Measurements from ENCODE around the gene C6orf136. TPM values are rescaled to one million over a fixed set of nuclear protein-coding genes. Genes with fewer than 3 reads are reported as not detected.
"Not testable (repeated sequence)": the region's sequence is repeated elsewhere in the genome, so short reads cannot be mapped to it uniquely, and the experiment has no call there.

C6orf136 gene, protein sequence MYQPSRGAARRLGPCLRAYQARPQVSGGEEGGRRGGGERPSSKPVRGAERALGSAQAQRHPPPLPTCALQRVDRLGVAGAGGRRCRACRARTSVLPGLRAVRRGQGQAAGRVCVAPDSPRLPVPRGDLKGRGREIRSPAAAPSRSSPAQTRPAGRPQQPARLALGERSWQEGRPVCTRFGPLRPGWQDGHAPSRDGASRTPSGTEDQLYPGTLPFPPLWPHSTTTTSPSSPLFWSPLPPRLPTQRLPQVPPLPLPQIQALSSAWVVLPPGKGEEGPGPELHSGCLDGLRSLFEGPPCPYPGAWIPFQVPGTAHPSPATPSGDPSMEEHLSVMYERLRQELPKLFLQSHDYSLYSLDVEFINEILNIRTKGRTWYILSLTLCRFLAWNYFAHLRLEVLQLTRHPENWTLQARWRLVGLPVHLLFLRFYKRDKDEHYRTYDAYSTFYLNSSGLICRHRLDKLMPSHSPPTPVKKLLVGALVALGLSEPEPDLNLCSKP
- total RNA-seq (2014; rRNA removed; shearing (Covaris generic); ENCODE audit: low replicate concordance) = 1.9 and 3.2 TPM in 2 replicates

DNA sequence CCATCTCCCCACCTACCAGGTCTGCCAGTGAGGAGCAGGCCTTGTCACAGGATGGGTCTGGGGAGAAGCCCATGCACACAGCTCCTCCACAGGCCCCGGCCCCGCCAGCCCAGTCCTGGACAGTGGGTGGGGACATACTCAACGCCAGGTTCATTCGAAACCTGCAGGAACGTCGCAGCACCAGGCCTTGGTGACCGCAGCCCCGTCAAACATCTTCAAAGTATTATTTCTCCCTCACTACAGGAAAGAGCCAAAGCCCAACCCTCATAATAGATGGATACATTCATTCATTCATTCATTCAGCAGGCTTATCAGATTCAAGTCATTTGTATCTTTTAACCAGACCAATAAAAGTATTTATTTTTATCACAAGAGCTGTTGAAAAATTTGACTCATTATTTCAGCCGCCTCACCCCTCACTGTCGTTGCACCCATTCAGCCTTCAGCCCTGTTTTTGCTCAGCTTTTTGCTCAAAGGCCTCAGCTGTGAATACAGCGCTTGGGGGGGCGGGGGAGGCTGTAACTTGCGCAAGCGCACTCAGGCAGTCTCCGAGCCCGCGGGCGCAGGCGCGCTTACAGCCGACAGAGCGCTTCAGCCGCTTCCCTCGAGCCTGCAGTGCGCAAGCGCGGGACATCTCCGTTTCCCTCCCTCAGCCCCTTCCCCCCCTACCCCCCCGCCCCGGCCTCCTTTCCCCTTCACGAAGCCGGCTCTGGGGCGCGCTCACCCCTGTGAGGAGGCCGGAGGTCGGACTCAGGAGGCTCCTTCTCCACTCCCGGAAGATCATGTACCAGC lies at the start of gene C6orf136:
TSS of gene C6orf136 (plus strand) at position 684 of the 792 bp plus-strand sequence. CDS start at position 783, 99 bp downstream.
- Histone ChIP-seq H3K9me3 (no peaks in the 10 kb centered on the region), H3K27me3 (no peaks in the 10 kb centered on the region), H3K36me3 (peaks cover 7% of the 10 kb centered on the region), H3K4me3 (peak within 1 kb of the TSS; percentile 82)
- DNase-seq = peak; percentile 84

DNA sequence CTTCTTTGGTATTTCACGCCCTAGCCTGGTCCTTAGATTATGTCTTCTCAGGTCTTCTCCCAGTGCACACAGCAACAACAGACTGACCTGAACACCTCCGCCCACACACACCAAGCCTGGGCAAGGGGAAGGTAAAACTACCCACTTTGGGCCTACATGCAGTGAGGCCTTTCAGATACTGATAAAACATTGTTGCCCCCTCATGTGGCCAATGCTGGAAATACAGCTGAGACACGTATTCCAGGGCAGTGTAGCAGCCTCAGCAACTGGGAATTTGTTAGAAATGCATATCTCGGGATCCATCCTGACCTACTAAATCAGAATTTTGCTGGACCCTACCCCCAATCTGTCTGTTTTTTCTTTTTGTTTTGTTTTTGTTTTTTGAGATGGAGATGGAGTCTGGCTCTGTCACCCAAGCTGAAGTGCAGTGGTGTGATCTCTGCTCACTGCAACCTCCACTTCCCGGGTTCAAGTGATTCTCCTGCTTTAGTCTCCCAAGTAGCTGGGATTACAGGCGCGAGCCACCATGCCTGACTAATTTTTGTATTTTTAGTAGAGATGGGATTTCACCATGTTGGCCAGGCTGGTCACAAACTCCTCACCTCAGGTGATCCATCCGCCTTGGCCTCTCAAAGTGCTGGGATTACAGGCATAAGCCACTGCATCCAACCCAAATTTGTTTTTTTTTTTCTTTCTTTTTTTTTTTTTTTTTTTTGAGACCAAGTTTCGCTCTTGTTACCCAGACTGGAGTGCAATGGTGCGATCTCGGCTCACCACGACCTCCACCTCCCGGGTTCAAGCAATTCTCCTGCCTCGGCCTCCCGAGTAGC lies 49.4 kb upstream of the C6orf136 start:
- H3K9me3 ChIP-seq, H3K4me3 ChIP-seq, H3K27me3 ChIP-seq: not testable (repeated sequence)
- peaks cover 22% of the 10 kb centered on the region for H3K36me3 ChIP-seq
- DNase-seq = peak; percentile 61

DNA sequence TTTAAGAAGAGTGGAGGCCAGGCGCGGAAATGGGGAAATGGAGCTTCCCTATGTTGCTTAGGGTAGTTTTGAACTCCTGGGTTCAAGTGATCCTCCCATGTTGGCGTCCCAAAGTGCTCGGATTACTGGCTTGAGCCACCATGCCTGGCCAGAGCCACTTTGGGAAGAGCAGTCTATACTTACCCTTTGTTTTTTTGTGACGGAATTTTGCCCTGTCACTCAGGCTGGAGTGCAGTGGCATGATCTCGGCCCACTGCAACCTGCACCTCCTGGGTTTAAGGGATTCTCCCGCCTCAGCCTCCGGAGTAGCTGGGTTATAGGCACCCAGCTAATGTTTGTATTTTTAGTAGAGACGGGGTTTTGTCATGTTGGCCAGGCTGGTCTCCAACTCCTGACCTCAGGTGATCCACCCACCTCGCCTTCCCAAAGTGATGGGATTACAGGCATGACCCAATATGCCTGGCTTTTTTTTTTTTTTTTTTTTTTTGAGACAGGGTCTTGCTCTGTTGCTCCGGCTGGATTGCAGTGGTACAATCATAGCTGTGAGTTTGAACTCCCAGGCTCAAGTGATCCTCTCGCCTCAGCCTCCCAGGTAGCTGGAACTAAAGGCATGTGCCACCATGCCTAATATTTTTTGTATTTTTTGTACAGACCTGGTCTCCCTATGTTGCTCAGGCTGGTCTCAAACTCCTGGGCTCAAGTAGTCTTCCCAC lies 47.9 kb upstream of the C6orf136 start:
- DNase-seq = no peak
- H3K36me3 ChIP-seq = peaks cover 35% of the 10 kb centered on the region
- H3K9me3 ChIP-seq = no peaks in the 10 kb centered on the region
- no peak overlapping the region for H3K4me3 ChIP-seq
- no peaks in the 10 kb centered on the region for H3K27me3 ChIP-seq

DNA sequence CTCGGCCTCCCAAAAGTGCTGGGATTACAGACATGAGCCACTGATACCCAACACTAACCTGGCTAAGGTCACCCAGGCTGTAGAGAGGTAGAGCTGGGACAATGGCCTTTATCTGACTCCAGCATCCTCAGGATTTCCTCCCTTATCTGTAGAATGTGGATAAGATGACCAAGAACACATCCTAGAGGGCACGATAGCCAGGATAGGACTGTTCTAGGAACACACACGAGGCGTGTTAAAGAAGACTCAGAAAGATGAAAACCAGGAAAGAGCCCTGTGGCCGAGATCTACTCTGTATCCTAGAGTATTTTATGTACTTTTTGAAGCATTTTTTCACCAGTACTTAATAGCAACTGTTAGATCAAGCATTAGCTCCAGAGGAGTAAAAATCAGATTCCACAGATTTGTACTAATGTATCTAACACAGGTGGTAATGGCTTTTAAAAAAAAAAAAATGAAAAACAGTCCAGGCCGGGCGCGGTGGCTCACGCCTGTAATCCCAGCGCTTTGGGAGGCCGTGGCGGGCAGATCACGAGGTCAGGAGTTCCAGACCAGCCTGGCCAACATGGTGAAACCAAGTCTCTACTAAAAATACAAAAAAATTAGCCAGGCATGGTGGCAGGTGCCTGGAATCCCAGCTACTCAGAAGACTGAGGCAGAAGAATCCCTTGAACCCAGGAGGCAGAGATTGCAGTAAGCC lies 47.2 kb upstream of the C6orf136 start:
- no peaks in the 10 kb centered on the region for H3K9me3 ChIP-seq
- H3K27me3 ChIP-seq = no peaks in the 10 kb centered on the region
- H3K36me3 ChIP-seq = peaks cover 39% of the 10 kb centered on the region
- no peak overlapping the region for H3K4me3 ChIP-seq
- no peak for DNase-seq

DNA sequence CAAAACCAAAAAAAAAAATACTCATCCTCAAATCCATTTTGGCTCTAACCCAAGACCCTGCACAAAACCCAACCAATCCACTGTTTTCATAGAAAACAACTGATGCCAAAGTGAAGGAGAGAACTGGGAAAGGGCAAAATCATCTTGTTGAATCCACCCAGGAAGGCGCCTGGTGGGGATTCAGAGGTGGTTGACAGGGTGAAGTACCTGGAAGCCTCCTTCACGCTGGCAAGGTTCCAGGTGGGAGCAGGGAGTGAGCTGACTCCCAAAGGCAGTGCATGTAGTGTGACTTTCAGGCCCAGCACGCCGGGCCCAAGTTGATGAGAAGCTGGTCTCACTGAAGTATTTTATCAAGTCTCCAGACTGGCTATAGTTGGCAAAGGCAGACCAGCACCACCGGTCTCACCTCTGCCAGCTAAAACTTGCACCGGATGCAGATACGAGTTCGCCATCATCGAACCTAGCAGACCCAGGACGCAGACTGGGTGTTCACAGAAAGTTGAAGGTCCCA lies 46.4 kb upstream of the C6orf136 start:
- DNase-seq = no peak
- H3K9me3 ChIP-seq = no peaks in the 10 kb centered on the region
- no peak overlapping the region for H3K4me3 ChIP-seq
- H3K36me3 ChIP-seq = peaks cover 46% of the 10 kb centered on the region
- H3K27me3 ChIP-seq = no peaks in the 10 kb centered on the region

DNA sequence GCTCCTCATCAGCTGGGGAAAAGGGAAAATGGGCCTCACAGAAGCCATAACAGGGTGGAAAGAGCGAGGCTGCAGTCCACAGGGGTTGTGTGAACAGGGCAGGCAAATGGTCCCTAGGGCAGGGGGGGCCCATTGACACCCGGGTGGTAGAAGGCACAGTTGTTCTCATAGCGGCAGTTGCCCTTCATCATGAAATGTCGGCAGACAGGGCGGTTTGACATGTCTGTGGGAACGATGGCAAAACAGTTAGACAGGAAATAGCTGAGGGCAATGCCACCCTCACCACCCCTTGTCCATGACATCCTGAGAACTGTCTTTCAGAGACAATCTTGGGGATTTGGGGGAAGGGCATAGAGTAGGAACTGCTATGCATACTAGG lies 45.5 kb upstream of the C6orf136 start:
- Histone ChIP-seq H3K27me3 (no peaks in the 10 kb centered on the region), H3K4me3 (no peak overlapping the region), H3K36me3 (peaks cover 53% of the 10 kb centered on the region), H3K9me3 (no peaks in the 10 kb centered on the region)
- no peak for DNase-seq

DNA sequence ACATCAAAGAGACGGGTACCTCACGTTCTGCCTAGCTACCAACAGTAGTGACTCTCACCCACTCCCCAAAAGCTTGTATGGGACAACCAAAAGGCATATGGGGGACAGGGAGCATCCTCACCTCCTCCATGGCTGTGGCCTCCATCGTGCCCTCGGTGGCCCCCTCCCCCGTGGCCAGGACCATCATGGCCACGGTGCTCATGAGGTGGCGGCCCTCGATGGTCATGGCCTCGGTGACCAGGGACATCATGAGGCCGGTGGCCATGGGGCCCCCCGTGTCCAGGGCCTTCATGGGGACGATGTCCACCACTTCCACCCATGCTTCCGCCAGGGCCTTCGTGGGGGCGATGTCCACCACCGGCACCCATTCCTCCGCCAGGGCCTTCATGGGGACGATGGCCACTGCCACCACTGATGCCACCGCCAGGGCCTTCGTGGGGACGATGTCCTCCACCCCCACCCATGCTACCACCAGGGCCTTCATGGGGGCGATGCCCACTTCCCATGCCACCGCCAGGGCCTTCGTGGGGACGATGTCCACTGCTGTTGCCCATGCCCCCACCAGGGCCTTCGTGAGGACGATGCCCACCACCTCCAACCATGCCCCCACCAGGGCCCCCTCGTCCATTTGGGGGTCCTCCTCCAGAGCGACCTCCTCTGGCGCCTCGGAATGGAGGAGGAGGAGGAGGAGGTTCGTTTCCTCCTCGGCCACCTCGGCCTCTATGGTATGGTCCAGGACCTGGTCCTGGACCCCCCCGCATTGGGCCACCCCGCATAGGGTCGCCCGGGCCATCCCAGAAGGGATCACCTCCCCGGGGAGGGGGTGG lies 44.9 kb upstream of the C6orf136 start:
- no peak for DNase-seq
- H3K36me3 ChIP-seq = peaks cover 59% of the 10 kb centered on the region
- H3K27me3 ChIP-seq = no peaks in the 10 kb centered on the region
- H3K9me3 ChIP-seq = no peaks in the 10 kb centered on the region
- no peak overlapping the region for H3K4me3 ChIP-seq

DNA sequence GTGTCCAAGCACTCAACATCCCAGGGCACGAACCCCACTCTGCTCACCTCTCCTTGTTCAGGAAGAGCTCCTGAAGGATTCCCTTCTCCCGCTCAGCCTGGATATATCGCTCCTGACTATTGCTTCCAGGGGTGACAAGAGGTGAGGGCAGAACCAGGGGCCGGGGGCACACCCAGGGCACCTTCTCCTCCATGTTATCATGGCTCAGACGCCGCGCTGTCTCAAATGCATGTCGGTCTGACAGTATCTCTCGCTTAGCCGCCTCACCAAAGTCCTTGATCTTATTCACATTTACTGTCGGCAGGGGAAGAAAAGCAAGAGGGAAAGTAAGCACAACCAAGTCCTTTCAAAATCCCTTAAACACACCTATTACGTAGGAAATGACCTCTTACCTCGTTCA lies 43.0 kb upstream of the C6orf136 start:
- no peaks in the 10 kb centered on the region for H3K9me3 ChIP-seq
- no peaks in the 10 kb centered on the region for H3K27me3 ChIP-seq
- no peak for DNase-seq
- no peak overlapping the region for H3K4me3 ChIP-seq
- peaks cover 71% of the 10 kb centered on the region for H3K36me3 ChIP-seq

DNA sequence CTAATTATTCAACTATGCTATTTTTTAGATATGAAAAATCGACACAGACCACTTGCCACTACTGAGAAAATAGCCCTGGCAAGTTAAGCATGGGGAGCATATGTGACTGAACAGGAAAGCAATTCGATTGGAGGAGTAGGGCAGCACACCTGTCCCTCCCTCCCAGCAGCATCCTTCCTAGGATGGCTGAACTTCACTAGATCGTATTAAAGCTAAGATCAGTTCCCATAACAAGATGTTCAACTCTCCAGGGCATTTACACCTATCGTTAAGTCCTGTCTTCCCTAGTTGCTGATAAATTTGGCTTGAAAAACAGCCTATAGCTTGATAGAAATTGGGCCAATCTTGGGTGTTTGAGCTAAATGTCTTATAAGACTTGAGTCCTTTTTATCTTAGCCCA lies 36.9 kb upstream of the C6orf136 start:
- no peaks in the 10 kb centered on the region for H3K27me3 ChIP-seq
- peaks cover 54% of the 10 kb centered on the region for H3K36me3 ChIP-seq
- H3K9me3 ChIP-seq = no peaks in the 10 kb centered on the region
- no peak overlapping the region for H3K4me3 ChIP-seq
- no peak for DNase-seq

DNA sequence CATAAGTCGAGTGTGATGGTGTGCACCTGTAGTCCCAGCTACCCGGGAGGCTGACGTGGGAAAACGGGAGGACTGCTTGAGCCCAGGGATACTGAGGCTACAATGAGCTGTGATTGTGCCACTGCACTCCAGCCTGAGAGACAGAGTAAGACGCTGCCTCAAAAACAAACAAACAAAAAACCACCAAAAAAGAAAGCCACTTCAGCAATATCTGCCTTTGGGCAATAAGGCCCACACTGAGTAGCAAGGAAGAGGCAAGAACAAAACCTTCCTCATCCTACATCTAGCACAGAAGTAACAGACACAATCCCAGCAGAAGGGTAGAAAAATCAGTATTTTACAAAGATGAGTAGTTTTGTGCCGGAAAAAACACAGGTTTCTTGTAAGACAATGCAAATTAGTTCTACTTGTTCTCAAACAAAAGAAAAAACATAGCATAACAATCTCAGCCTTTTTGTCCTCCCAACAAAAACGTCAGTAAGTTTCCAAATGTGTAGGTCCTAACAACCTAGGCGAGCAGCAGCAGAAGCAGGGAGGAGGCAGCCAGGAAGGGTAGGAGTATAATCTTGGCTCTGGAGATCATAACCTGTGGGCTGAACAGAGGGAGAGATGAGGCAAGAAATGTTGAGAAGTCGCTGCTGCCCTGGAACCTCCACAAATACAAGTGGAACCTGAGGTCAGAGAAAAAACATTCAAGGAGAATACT lies 35.6 kb upstream of the C6orf136 start:
- Histone ChIP-seq H3K36me3 (peaks cover 55% of the 10 kb centered on the region), H3K9me3 (no peaks in the 10 kb centered on the region), H3K27me3 (no peaks in the 10 kb centered on the region), H3K4me3 (no peak overlapping the region)
- DNase-seq = no peak

DNA sequence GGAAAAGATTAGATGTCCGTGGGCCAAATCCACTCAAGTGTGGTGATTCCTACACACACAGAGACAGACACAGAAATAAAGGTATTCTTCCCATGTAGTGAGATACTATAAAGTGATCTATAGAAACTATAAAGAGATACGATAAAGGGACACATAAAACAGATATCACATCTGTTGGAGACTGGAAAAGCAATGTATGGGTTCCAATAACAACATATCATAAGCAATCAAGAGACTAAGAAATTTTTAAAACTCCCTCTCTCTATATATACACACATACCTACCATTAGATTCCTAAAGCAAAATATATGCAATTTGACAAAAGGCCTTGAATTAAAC lies 35.1 kb upstream of the C6orf136 start:
- H3K27me3 ChIP-seq = no peaks in the 10 kb centered on the region
- peaks cover 55% of the 10 kb centered on the region for H3K36me3 ChIP-seq
- no peaks in the 10 kb centered on the region for H3K9me3 ChIP-seq
- DNase-seq = no peak
- no peak overlapping the region for H3K4me3 ChIP-seq

DNA sequence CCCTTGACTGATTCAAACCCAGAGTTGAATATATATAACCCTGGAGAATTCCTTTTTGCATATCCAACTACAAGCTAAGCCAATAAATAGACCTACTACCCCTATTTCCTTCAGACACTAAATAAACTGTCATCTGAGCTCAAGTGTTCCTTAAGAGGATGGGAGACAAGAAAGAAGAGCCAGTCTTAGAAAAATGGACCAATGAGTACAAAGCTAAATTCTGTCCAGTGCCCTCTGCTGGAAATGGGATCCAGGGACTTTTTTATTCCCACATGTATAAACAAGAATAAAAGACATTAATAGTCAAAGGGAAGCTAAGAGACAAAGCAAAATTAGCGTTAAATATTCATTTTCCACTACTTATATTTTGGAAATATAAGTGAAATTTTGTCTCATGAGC lies 34.7 kb upstream of the C6orf136 start:
- no peak overlapping the region for H3K4me3 ChIP-seq
- peaks cover 53% of the 10 kb centered on the region for H3K36me3 ChIP-seq
- DNase-seq = no peak
- no peaks in the 10 kb centered on the region for H3K9me3 ChIP-seq
- H3K27me3 ChIP-seq = no peaks in the 10 kb centered on the region

DNA sequence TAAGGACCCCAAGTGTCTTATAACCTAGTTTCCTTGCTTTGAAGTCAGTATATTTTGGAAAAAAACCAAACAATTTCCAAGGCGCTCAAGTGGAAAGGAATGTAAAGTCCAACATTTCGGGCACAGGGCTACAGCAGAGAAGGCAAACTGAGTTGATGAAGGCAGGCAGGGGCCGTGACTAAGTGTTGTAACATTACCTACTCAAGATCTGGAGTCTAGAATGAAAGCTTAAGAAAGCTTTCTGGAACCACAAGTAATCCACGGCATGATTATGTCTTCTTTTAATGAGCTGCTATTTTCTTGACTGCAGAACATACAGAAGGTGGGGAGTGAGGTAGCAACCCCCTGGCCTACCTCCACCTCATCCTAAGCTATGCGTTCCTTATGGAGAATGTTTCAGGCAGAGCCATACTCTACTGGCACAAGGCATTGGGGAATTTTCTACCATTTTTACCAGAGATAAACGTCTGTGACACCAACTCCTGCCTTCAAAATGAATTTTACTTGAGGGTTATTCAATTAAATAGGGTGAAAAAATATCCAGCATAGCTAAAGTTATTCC lies 34.2 kb upstream of the C6orf136 start:
- peak; percentile 32 for DNase-seq
- Histone ChIP-seq H3K27me3 (no peaks in the 10 kb centered on the region), H3K4me3 (no peak overlapping the region), H3K9me3 (no peaks in the 10 kb centered on the region), H3K36me3 (peaks cover 48% of the 10 kb centered on the region)
